GM21528 (cell line): ENCODE measurements around the gene GRXCR2.
"Not testable (repeated sequence)": the region's sequence is repeated elsewhere in the genome, so short reads cannot be mapped to it uniquely, and the experiment has no call there.

Experiments
- ATAC-seq: cut with Tn5 transposase; IDR thresholded peaks from one replicate; pipeline ENCODE4 v1.9.1; 2021; ENCODE audit warnings: mild to moderate bottlenecking, moderate library complexity; ENCODE audit not compliant: unreplicated experiment, low FRiP score

Gene GRXCR2

GRCh38 chr5:145887976-145888574 lies 15.3 kb upstream of the GRXCR2 start:
- peak; percentile 58 for ATAC-seq

GRCh38 chr5:145887217-145887616 lies 14.4 kb upstream of the GRXCR2 start:
- no peak for ATAC-seq

- ATAC-seq, result no peak
Observed at GRCh38 chr5:145874765-145875164, 2.0 kb upstream of the GRXCR2 start.

GRCh38 chr5:145872486-145872885 lies 328 bp downstream of the GRXCR2 start:
- ATAC-seq, result no peak

- no peak for ATAC-seq
Observed at GRCh38 chr5:145869753-145870152, 3.1 kb downstream of the GRXCR2 start.

- ATAC-seq, result no peak
Observed at GRCh38 chr5:145867806-145868205, 5.0 kb downstream of the GRXCR2 start.

GRCh38 chr5:145864432-145864831 lies 8.4 kb downstream of the GRXCR2 start:
- ATAC-seq, result not testable (repeated sequence)

- ATAC-seq, result no peak
Observed at GRCh38 chr5:145863003-145863402, 9.8 kb downstream of the GRXCR2 start.

GRCh38 chr5:145859897-145860296 lies 12.9 kb downstream of the GRXCR2 start:
- ATAC-seq, result no peak

- ATAC-seq, result no peak
Observed at GRCh38 chr5:145859453-145859852, 13.4 kb downstream of the GRXCR2 start.

- no peak for ATAC-seq
Observed at GRCh38 chr5:145858959-145859358, 13.9 kb downstream of the GRXCR2 start.

- ATAC-seq, result no peak
Observed at GRCh38 chr5:145856285-145856818, 16.5 kb downstream of the GRXCR2 start.

GRCh38 chr5:145855763-145856267 lies 17.0 kb downstream of the GRXCR2 start:
- no peak for ATAC-seq

- no peak for ATAC-seq
Observed at GRCh38 chr5:145854651-145855258, 18.1 kb downstream of the GRXCR2 start.

- no peak for ATAC-seq
Observed at GRCh38 chr5:145853781-145854376, 18.9 kb downstream of the GRXCR2 start.

GRCh38 chr5:145852990-145853389 lies 19.8 kb downstream of the GRXCR2 start:
- ATAC-seq, result no peak

GRCh38 chr5:145848854-145849253 lies 24.0 kb downstream of the GRXCR2 start:
- no peak for ATAC-seq

GRCh38 chr5:145847499-145848497 lies 25.0 kb downstream of the GRXCR2 start:
- no peak for ATAC-seq

GRCh38 chr5:145846081-145846480 lies 26.7 kb downstream of the GRXCR2 start:
- no peak for ATAC-seq

GRCh38 chr5:145841299-145841698 lies 31.5 kb downstream of the GRXCR2 start:
- ATAC-seq, result no peak
